H1 (cell line): ENCODE measurements around the gene CREBL2. TPM values are rescaled to one million over a fixed set of nuclear protein-coding genes. Genes with fewer than 3 reads are reported as not detected.

Experiments used
- CTCF ChIA-PET: fragments of 300-600 bp; sonication (Branson Sonifier 250); formaldehyde crosslinking; loops from one replicate; lab custom pipeline; 2021; ENCODE audit not compliant: partially characterized antibody; lab: Charles Lee
- POLR2A ChIA-PET: fragments of 300-600 bp; sonication (Branson Sonifier 250); formaldehyde crosslinking; loops from one replicate; lab custom pipeline; 2021; ENCODE audit warnings: inconsistent platforms; ENCODE audit not compliant: partially characterized antibody; lab: Charles Lee
- DNase-seq, 2 experiments: peaks; one replicate each; pipeline versions ENCODE4 v3.0.0 to v3.0.0-alpha.2; 2010 to 2022; ENCODE audit warnings: low spot score in 2 of 2, low read depth in 1 of 2, mixed read lengths in 1 of 2
- FAIRE-seq: peaks from 2 replicates; lab custom pipeline; 2011; peaks lifted over from hg19 to GRCh38; lab: Jason Lieb, UNC
- H2AFZ ChIP-seq: 2 replicates; pipeline ENCODE4 v1.8.1; 2012; ENCODE audit warnings: low read length, inconsistent platforms
- H2AK5ac ChIP-seq: 2 replicates; pipeline ENCODE4 v1.6.1; 2013; ENCODE audit warnings: low read depth, low read length
- H2BK120ac ChIP-seq: replicated peaks from 2 replicates; pipeline ENCODE3; 2013; ENCODE audit warnings: low read depth, low read length, inconsistent platforms
- H2BK12ac ChIP-seq: 2 replicates; pipeline ENCODE4 v1.6.1; 2013; ENCODE audit warnings: low read depth, low read length
- H2BK15ac ChIP-seq: 2 replicates; pipeline ENCODE4 v1.6.1; 2013; ENCODE audit warnings: low read length
- H2BK20ac ChIP-seq: 2 replicates; pipeline ENCODE4 v1.6.1; 2013; ENCODE audit warnings: low read length
- H2BK5ac ChIP-seq: 2 replicates; pipeline ENCODE4 v1.6.1; 2013; ENCODE audit warnings: low read depth, low read length
- H3K14ac ChIP-seq: 2 replicates; pipeline ENCODE4 v1.6.1; 2013; ENCODE audit warnings: inconsistent platforms; ENCODE audit not compliant: insufficient read length
- H3K18ac ChIP-seq: 2 replicates; pipeline ENCODE4 v1.6.1; 2013; ENCODE audit warnings: low read length; ENCODE audit errors: extremely low read depth
- H3K23ac ChIP-seq: 2 replicates; pipeline ENCODE4 v1.6.1; 2013; ENCODE audit warnings: inconsistent platforms; ENCODE audit not compliant: insufficient read length
- H3K23me2 ChIP-seq: 2 replicates; pipeline ENCODE4 v1.6.1; 2013; ENCODE audit warnings: low read depth, low read length
- H3K27ac ChIP-seq: 2 replicates; pipeline ENCODE4 v1.6.1; 2011; ENCODE audit warnings: low read depth, low read length, inconsistent platforms
- H3K27me3 ChIP-seq, 4 experiments: replicated peaks in 1 of 4; 1 replicate in 1 of 4; 2 replicates in 3 of 4; pipeline versions ENCODE4 v1.6.1 to v1.8.1; 2011 to 2013; ENCODE audit warnings: low read length in 3 of 4, mild to moderate bottlenecking in 3 of 4, inconsistent platforms in 2 of 4, mixed read lengths in 2 of 4, moderate library complexity in 1 of 4; ENCODE audit not compliant: control insufficient read depth in 3 of 4, insufficient read depth in 3 of 4; ENCODE audit errors: extremely low read depth in 1 of 4
- H3K36me3 ChIP-seq, 4 experiments: 2 replicates each; pipeline versions ENCODE4 v1.6.1 to v1.8.1; 2011 to 2013; ENCODE audit warnings: mild to moderate bottlenecking in 4 of 4, low read length in 3 of 4, moderate library complexity in 2 of 4, control low read depth in 1 of 4, inconsistent platforms in 1 of 4; ENCODE audit not compliant: insufficient read depth in 4 of 4, control insufficient read depth in 2 of 4
- H3K4ac ChIP-seq: replicated peaks from 2 replicates; pipeline ENCODE3; 2013; ENCODE audit warnings: low read length, low read depth, mixed read lengths, inconsistent platforms; ENCODE audit not compliant: insufficient read length
- H3K4me1 ChIP-seq, 4 experiments: replicated peaks in 1 of 4; 1 replicate in 1 of 4; 2 replicates in 3 of 4; pipeline versions ENCODE4 v1.6.1 to v1.8.1; 2011 to 2013; ENCODE audit warnings: low read length in 3 of 4, inconsistent platforms in 2 of 4, mixed read lengths in 1 of 4; ENCODE audit not compliant: insufficient read depth in 4 of 4, control insufficient read depth in 3 of 4
- H3K4me2 ChIP-seq, 2 experiments: 2 replicates each; pipeline versions ENCODE4 v1.6.1 to v1.8.1; 2011 to 2013; ENCODE audit warnings: low read depth in 2 of 2, low read length in 2 of 2, control low read depth in 1 of 2, inconsistent platforms in 1 of 2, mild to moderate bottlenecking in 1 of 2; ENCODE audit not compliant: insufficient read depth in 1 of 2
- H3K4me3 ChIP-seq, 4 experiments: fragments of 200-600, 300-600 bp in 1 of 4; sonication (generic), shearing (Covaris generic), sonication (Bioruptor Twin) in 1 of 4; 2 replicates each; pipeline versions ENCODE4 v1.5.1 to v1.8.1; 2011 to 2016; ENCODE audit warnings: low read length in 4 of 4, low read depth in 3 of 4, control low read depth in 2 of 4, inconsistent platforms in 2 of 4, mild to moderate bottlenecking in 2 of 4, mixed read lengths in 1 of 4, moderate library complexity in 1 of 4; ENCODE audit not compliant: insufficient read depth in 2 of 4; ENCODE audit errors: extremely low read depth in 1 of 4
- H3K56ac ChIP-seq: replicated peaks from 2 replicates; pipeline ENCODE3; 2013; ENCODE audit warnings: low read depth, mild to moderate bottlenecking, mixed read lengths, low read length, inconsistent platforms; ENCODE audit not compliant: insufficient read length
- H3K79me1 ChIP-seq: 2 replicates; pipeline ENCODE4 v1.6.1; 2013; ENCODE audit warnings: low read depth, low read length, control low read depth
- H3K79me2 ChIP-seq, 2 experiments: 2 replicates each; pipeline versions ENCODE4 v1.6.1 to v1.8.1; 2012 to 2013; ENCODE audit warnings: low read length in 2 of 2, mild to moderate bottlenecking in 2 of 2, inconsistent platforms in 1 of 2; ENCODE audit not compliant: insufficient read depth in 2 of 2, control insufficient read depth in 1 of 2
- H3K9ac ChIP-seq, 4 experiments: replicated peaks in 1 of 4; 1 replicate in 1 of 4; 2 replicates in 3 of 4; pipeline versions ENCODE4 v1.6.1 to v1.8.1; 2011 to 2013; ENCODE audit warnings: low read depth in 3 of 4, low read length in 3 of 4, control low read depth in 2 of 4, mild to moderate bottlenecking in 2 of 4, moderate library complexity in 2 of 4, inconsistent platforms in 1 of 4; ENCODE audit errors: extremely low read depth in 1 of 4
- H3K9me3 ChIP-seq, 2 experiments: 2 replicates each; pipeline versions ENCODE4 v1.6.1 to v1.8.1; 2012 to 2013; ENCODE audit warnings: mild to moderate bottlenecking in 2 of 2, moderate library complexity in 2 of 2, control low read depth in 1 of 2, inconsistent platforms in 1 of 2, low read depth in 1 of 2, low read length in 1 of 2, mixed read lengths in 1 of 2; ENCODE audit not compliant: insufficient read depth in 2 of 2
- H4K20me1 ChIP-seq, 2 experiments: replicated peaks in 1 of 2; 2 replicates each; pipeline versions ENCODE3 to v1.8.1; 2011 to 2013; ENCODE audit warnings: inconsistent platforms in 2 of 2, low read length in 2 of 2, mild to moderate bottlenecking in 1 of 2; ENCODE audit not compliant: insufficient read depth in 2 of 2, control insufficient read depth in 1 of 2
- H4K5ac ChIP-seq: 2 replicates; pipeline ENCODE4 v1.6.1; 2013; ENCODE audit warnings: low read length, low read depth, mixed read lengths, inconsistent platforms; ENCODE audit not compliant: insufficient read length
- H4K8ac ChIP-seq: 2 replicates; pipeline ENCODE4 v1.8.0; 2013; ENCODE audit warnings: mild to moderate bottlenecking, moderate library complexity, low read length, inconsistent platforms; ENCODE audit not compliant: insufficient read depth; ENCODE audit errors: extremely low read depth
- H4K91ac ChIP-seq: replicated peaks from 2 replicates; pipeline ENCODE3; 2013; ENCODE audit warnings: low read length, mixed read lengths, inconsistent platforms; ENCODE audit not compliant: insufficient read length
- CEBPB ChIP-seq: IDR thresholded peaks from 2 replicates; pipeline ENCODE4 v1.6.1; 2012; ENCODE audit warnings: low read depth, low read length
- CTCF ChIP-seq, 3 experiments: IDR thresholded peaks; 1 replicate in 2 of 3; 2 replicates in 1 of 3; pipeline versions ENCODE4 v1.5.1 to v1.6.1; 2011; ENCODE audit warnings: low read length in 3 of 3, mild to moderate bottlenecking in 3 of 3, inconsistent platforms in 2 of 3, low read depth in 1 of 3, moderate library complexity in 1 of 3; ENCODE audit not compliant: insufficient read depth in 1 of 3; ENCODE audit errors: control extremely low read depth in 1 of 3
- EGR1 ChIP-seq: IDR thresholded peaks from 2 replicates; pipeline ENCODE4 v1.6.1; 2011; ENCODE audit warnings: low read depth, low read length, borderline replicate concordance
- PHF8 ChIP-seq: fragments of 200-600 bp; sonication (generic); conservative IDR thresholded peaks from 2 replicates; pipeline ENCODE4 v1.7.1; 2012; ENCODE audit warnings: low read depth, mild to moderate bottlenecking, inconsistent platforms, low read length, moderate library complexity
- POLR2A ChIP-seq, 2 experiments: IDR thresholded peaks; 1 replicate in 1 of 2; 2 replicates in 1 of 2; pipeline ENCODE4 v1.6.1; 2011; ENCODE audit warnings: low read depth in 2 of 2, low read length in 2 of 2, mild to moderate bottlenecking in 2 of 2; ENCODE audit errors: control extremely low read depth in 1 of 2
- POLR2AphosphoS5 ChIP-seq: IDR thresholded peaks from 2 replicates; pipeline ENCODE4 v1.6.1; 2011; ENCODE audit warnings: low read depth, low read length
- SP2 ChIP-seq: IDR thresholded peaks from 2 replicates; pipeline ENCODE4 v1.6.1; 2012; ENCODE audit warnings: mild to moderate bottlenecking, low read length, inconsistent platforms
- TAF7 ChIP-seq: optimal IDR thresholded peaks from 2 replicates; pipeline ENCODE3; 2011; ENCODE audit warnings: low read depth, mild to moderate bottlenecking, inconsistent platforms, low read length, moderate library complexity, borderline replicate concordance
- TBP ChIP-seq: IDR thresholded peaks from 2 replicates; pipeline ENCODE4 v1.6.1; 2011; ENCODE audit warnings: low read depth, low read length, improper control_type of control experiment
- TCF12 ChIP-seq: IDR thresholded peaks from 2 replicates; pipeline ENCODE4 v1.6.1; 2011; ENCODE audit warnings: low read depth, mild to moderate bottlenecking, low read length
- TEAD4 ChIP-seq: IDR thresholded peaks from 2 replicates; pipeline ENCODE4 v1.6.1; 2012; ENCODE audit warnings: low read depth, low read length, inconsistent platforms, mixed read lengths
- WGBS, 2 experiments: shearing (Covaris generic) in 1 of 2; methylation state at CpG; one replicate each; pipeline versions ENCODE4 v1.1.6 to v1.1.7; 2013 to 2015; ENCODE audit warnings: low lambda C conversion rate in 2 of 2, mixed read lengths in 2 of 2, inconsistent platforms in 1 of 2, low coverage in 1 of 2, missing lambda C conversion rate in 1 of 2; ENCODE audit not compliant: insufficient replicate concordance in 2 of 2, insufficient coverage in 1 of 2, insufficient read length in 1 of 2; ENCODE audit errors: extremely low coverage in 1 of 2, missing lambda C conversion rate in 1 of 2; 5-methylcytosine and 5-hydroxymethylcytosine counted together
- polyA plus RNA-seq, 7 experiments: library from polyadenylated mRNA; depleted of rRNA in 3 of 7; stranded (reverse) in 5 of 7; unstranded in 2 of 7; fragments of >200 nt in 5 of 7; fragments of 200-250 nt in 2 of 7; gene quantifications; 1 replicate in 5 of 7; 2 replicates in 1 of 7; 4 replicates in 1 of 7; pipeline versions ENCODE4 v1.2.1 to v1.2.3, GENCODE V29; 2011 to 2013; ENCODE audit warnings: missing spikeins in 2 of 7, mixed read lengths in 2 of 7
- total RNA-seq: library from RNA; stranded (reverse); fragmentation: NEBNext Ultra II Directional; extraction: Animal tissue kit (Norgen Biotek cat#: 25700); gene quantifications from 2 replicates; pipeline ENCODE4 v1.2.1, GENCODE V29; 2021

The CREBL2 gene
- total and polyA plus RNA-seq, 2 of the 8 experiments (the other 6 are each of a cell fraction or from before 2014, with no cell fraction given), result 9.8 to 18.3 TPM

GRCh38 chr12:12627308-12627827 lies 15.7 kb downstream of the CREBL2 start:
- Histone ChIP-seq H2BK5ac (no peak overlapping the region), H2BK120ac (no peak overlapping the region), H3K9me3 (peaks cover 0 to 6% of the 10 kb centered on the region in 2 experiments; a peak in 1 of 4 replicates), H4K8ac (no peak overlapping the region), H4K5ac (no peak overlapping the region), H3K18ac (no peak overlapping the region), H3K23ac (no peak overlapping the region), H3K27ac (no peak overlapping the region), H3K9ac (no peak overlapping the region), H3K14ac (no peak overlapping the region), H3K4me2 (no peak overlapping the region), H2AK5ac (no peak overlapping the region), H3K79me1 (no peaks in the 10 kb centered on the region; the same call in none of the 2 replicates), H3K23me2 (no peaks in the 10 kb centered on the region), H2BK20ac (no peak overlapping the region), H3K79me2 (no peaks in the 10 kb centered on the region), H2BK12ac (no peak overlapping the region), H3K4me3 (no peak overlapping the region), H3K27me3 (no peaks in the 10 kb centered on the region), H3K4ac (no peak overlapping the region), H3K36me3 (no peaks in the 10 kb centered on the region), H3K56ac (no peak overlapping the region), H2BK15ac (no peak overlapping the region), H4K91ac (no peak overlapping the region), H3K4me1 (peaks cover 0 to 4% (median 2%) of the 10 kb centered on the region in 4 experiments; a peak in 3 of 7 replicates), H4K20me1 (no peaks in the 10 kb centered on the region), H2AFZ (no peak overlapping the region)
- FAIRE-seq (no peak), DNase-seq (no peak)
- CTCF ChIA-PET, result interaction anchor here (1.6 kb wide), 1 partner anchor 18 kb away, joined by 5 read pairs; no protein-coding TSS in a partner anchor
- POLR2A ChIA-PET, result no interaction called here
- 92% methylated on average over 2 of the region's 2 CpGs; no CpG with 5 or more reads in 1 of the 2 experiments for WGBS, 2 experiments
- no peak for TF ChIP-seq PHF8
- TF ChIP-seq SP2, result no peak
- no peak for TF ChIP-seq CEBPB
- TF ChIP-seq TEAD4, result no peak
- TF ChIP-seq CTCF (IDR thresholded peaks at IDR 0.05; ENCODE audit: control extremely low read depth in 1 of 3, insufficient read depth in 1 of 3, low read depth in 1 of 3, low read length in 3 of 3), result no peak
- TF ChIP-seq EGR1, result no peak
- no peak for TF ChIP-seq TAF7
- TF ChIP-seq POLR2AphosphoS5, result no peak
- no peak for TF ChIP-seq TBP
- TF ChIP-seq TCF12, result no peak
- no peak for TF ChIP-seq POLR2A (IDR thresholded peaks at IDR 0.05; ENCODE audit: control extremely low read depth in 1 of 2, low read depth in 2 of 2, low read length in 2 of 2)
